HEK293 (cell line): ENCODE measurements around the gene DYNLT4.

Experiments
- AEBP2 ChIP-seq: fragments of 450-650 bp; formaldehyde crosslinking; IDR thresholded peaks from 2 replicates; pipeline ENCODE4 v1.5.1; 2016; ENCODE audit warnings: missing biosample characterization, missing genetic modification characterization, borderline replicate concordance
- ELK4 ChIP-seq: IDR thresholded peaks from 2 replicates; pipeline ENCODE4 v1.6.1; 2011; ENCODE audit warnings: mild to moderate bottlenecking, low read depth, low read length, borderline replicate concordance
- OSR2 ChIP-seq: fragments of 450-650 bp; formaldehyde crosslinking; IDR thresholded peaks from 2 replicates; pipeline ENCODE4 v1.5.1; 2016; ENCODE audit warnings: missing biosample characterization, missing genetic modification characterization
- SCRT1 ChIP-seq: fragments of 450-650 bp; formaldehyde crosslinking; IDR thresholded peaks from 2 replicates; pipeline ENCODE4 v1.5.1; 2016; ENCODE audit warnings: missing biosample characterization, missing genetic modification characterization, borderline replicate concordance
- SP2 ChIP-seq: fragments of 450-650 bp; formaldehyde crosslinking; IDR thresholded peaks from 2 replicates; pipeline ENCODE4 v1.5.1; 2016; ENCODE audit warnings: missing biosample characterization, missing genetic modification characterization
- SP3 ChIP-seq: fragments of 450-650 bp; formaldehyde crosslinking; IDR thresholded peaks from 2 replicates; pipeline ENCODE4 v1.5.1; 2016; ENCODE audit warnings: missing biosample characterization, missing genetic modification characterization
- TSHZ1 ChIP-seq: fragments of 450-650 bp; formaldehyde crosslinking; IDR thresholded peaks from 2 replicates; pipeline ENCODE4 v1.5.1; 2016; ENCODE audit warnings: missing biosample characterization, missing genetic modification characterization, borderline replicate concordance
- ZBTB11 ChIP-seq: fragments of 450-650 bp; formaldehyde crosslinking; conservative IDR thresholded peaks from 2 replicates; pipeline ENCODE4 v1.5.1; 2016; ENCODE audit warnings: low read depth, missing biosample characterization, missing genetic modification characterization
- ZFP3 ChIP-seq: fragments of 450-650 bp; formaldehyde crosslinking; IDR thresholded peaks from 2 replicates; pipeline ENCODE4 v1.5.1; 2016; ENCODE audit warnings: low read depth, missing biosample characterization, missing genetic modification characterization
- ZNF155 ChIP-seq: fragments of 450-650 bp; formaldehyde crosslinking; IDR thresholded peaks from 2 replicates; pipeline ENCODE4 v1.5.1; 2016; ENCODE audit warnings: missing biosample characterization, missing genetic modification characterization
- ZNF184 ChIP-seq: fragments of 450-650 bp; IDR thresholded peaks from 2 replicates; pipeline ENCODE4 v1.5.1; 2018; ENCODE audit warnings: missing biosample characterization, mild to moderate bottlenecking, missing genetic modification characterization
- ZNF19 ChIP-seq: fragments of 450-650 bp; formaldehyde crosslinking; IDR thresholded peaks from 2 replicates; pipeline ENCODE4; 2016; ENCODE audit warnings: missing biosample characterization, missing genetic modification characterization, low read depth
- ZNF223 ChIP-seq: fragments of 450-650 bp; formaldehyde crosslinking; IDR thresholded peaks from 2 replicates; pipeline ENCODE4 v1.5.1; 2016; ENCODE audit warnings: missing biosample characterization, missing genetic modification characterization
- ZNF324 ChIP-seq: fragments of 450-650 bp; formaldehyde crosslinking; IDR thresholded peaks from 2 replicates; pipeline ENCODE4 v1.5.1; 2016; ENCODE audit warnings: missing biosample characterization, missing genetic modification characterization
- ZNF473 ChIP-seq: fragments of 450-650 bp; formaldehyde crosslinking; IDR thresholded peaks from 2 replicates; pipeline ENCODE4 v1.5.1; 2017; ENCODE audit warnings: missing biosample characterization, missing genetic modification characterization
- ZNF548 ChIP-seq: fragments of 450-650 bp; formaldehyde crosslinking; IDR thresholded peaks from 2 replicates; pipeline ENCODE4 v1.5.1; 2016; ENCODE audit warnings: missing biosample characterization, missing genetic modification characterization
- ZNF629 ChIP-seq: fragments of 450-650 bp; formaldehyde crosslinking; IDR thresholded peaks from 2 replicates; pipeline ENCODE4 v1.5.1; 2017; ENCODE audit warnings: missing biosample characterization, missing genetic modification characterization
- ZNF76 ChIP-seq: fragments of 450-650 bp; formaldehyde crosslinking; IDR thresholded peaks from 2 replicates; pipeline ENCODE4; 2016; ENCODE audit warnings: low read depth, missing biosample characterization, missing genetic modification characterization, borderline replicate concordance
- TF ChIP-seq, protein P1 (sequence below): fragments of 450-650 bp; formaldehyde crosslinking; IDR thresholded peaks from 2 replicates; pipeline ENCODE4 v1.5.1; 2016; ENCODE audit warnings: missing biosample characterization, missing genetic modification characterization
- TF ChIP-seq, protein P2 (sequence below): fragments of 450-650 bp; formaldehyde crosslinking; IDR thresholded peaks from 2 replicates; pipeline ENCODE4 v1.5.1; 2016; ENCODE audit warnings: missing biosample characterization, missing genetic modification characterization
- TF ChIP-seq, protein P3 (sequence below): fragments of 450-650 bp; IDR thresholded peaks from 2 replicates; pipeline ENCODE4 v1.5.1; 2018; ENCODE audit warnings: missing biosample characterization, mild to moderate bottlenecking, missing genetic modification characterization
- TF ChIP-seq, protein P4 (sequence below): fragments of 450-650 bp; formaldehyde crosslinking; IDR thresholded peaks from 2 replicates; pipeline ENCODE4 v1.5.1; 2016; ENCODE audit warnings: missing biosample characterization, missing genetic modification characterization

The DYNLT4 gene

DNA sequence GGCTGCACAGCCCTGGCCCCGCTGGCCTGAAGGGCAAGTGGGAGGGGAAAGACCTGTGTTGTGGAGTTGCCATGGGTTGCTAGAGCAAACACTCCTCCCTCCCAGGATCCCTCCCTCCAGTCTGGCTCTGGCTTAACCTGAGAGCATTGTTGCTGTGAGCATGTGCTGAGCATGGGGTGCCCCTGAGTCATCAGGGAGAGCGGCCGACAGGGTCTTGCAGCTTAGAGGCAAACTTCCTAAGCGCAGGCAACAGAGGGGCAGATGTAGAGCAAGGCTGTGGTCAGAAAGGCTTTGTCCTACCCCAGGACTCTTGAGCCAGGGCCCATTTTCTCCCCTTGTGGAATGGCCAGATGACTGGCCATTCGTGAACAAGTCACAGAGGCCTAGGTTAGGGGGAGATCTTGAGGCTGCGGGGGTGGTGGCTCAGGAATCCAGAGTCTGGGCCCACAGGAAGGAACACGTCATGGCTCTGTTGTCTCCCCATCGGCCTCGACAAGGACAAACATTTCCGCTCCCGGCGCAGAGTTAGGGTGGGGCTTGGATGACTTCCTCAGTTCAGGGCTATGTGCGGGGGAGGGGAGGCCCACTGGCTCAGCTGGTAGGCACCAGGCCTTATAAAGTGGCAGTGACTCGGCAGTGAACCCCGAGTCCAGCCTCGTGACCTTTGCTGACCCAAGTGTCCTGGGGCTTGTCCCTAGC is 362 bp upstream of the DYNLT4 start (continued):
- no peak for TF ChIP-seq TSHZ1 (tag by site-specific recombination)
- TF ChIP-seq ZNF76 (tag by site-specific recombination) = no peak
- TF ChIP-seq ZNF184 (tag by site-specific recombination) = no peak
- TF ChIP-seq ZNF19 (tag by site-specific recombination) = no peak
- TF ChIP-seq, protein P1, sequence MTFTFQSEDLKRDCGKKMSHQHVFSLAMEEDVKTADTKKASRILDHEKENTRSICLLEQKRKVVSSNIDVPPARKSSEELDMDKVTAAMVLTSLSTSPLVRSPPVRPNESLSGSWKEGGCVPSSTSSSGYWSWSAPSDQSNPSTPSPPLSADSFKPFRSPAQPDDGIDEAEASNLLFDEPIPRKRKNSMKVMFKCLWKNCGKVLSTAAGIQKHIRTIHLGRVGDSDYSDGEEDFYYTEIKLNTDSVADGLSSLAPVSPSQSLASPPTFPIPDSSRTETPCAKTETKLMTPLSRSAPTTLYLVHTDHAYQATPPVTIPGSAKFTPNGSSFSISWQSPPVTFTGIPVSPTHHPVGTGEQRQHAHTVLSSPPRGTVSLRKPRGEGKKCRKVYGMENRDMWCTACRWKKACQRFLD (tag by site-specific recombination) = no peak
- TF ChIP-seq ZNF324 (tag by site-specific recombination) = peak; percentile 86
- TF ChIP-seq, protein P2, sequence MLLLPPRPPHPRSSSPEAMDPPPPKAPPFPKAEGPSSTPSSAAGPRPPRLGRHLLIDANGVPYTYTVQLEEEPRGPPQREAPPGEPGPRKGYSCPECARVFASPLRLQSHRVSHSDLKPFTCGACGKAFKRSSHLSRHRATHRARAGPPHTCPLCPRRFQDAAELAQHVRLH (tag by site-specific recombination) = no peak
- TF ChIP-seq OSR2 (tag by site-specific recombination) = no peak
- TF ChIP-seq ZNF473 (tag by site-specific recombination) = no peak
- TF ChIP-seq, protein P3, sequence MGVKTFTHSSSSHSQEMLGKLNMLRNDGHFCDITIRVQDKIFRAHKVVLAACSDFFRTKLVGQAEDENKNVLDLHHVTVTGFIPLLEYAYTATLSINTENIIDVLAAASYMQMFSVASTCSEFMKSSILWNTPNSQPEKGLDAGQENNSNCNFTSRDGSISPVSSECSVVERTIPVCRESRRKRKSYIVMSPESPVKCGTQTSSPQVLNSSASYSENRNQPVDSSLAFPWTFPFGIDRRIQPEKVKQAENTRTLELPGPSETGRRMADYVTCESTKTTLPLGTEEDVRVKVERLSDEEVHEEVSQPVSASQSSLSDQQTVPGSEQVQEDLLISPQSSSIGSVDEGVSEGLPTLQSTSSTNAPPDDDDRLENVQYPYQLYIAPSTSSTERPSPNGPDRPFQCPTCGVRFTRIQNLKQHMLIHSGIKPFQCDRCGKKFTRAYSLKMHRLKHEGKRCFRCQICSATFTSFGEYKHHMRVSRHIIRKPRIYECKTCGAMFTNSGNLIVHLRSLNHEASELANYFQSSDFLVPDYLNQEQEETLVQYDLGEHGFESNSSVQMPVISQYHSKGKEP (tag by site-specific recombination) = no peak
- peak; percentile 89 for TF ChIP-seq ZNF629
- no peak for TF ChIP-seq SP3 (tag by site-specific recombination)
- no peak for TF ChIP-seq AEBP2 (tag by site-specific recombination)
- TF ChIP-seq ZNF548 (tag by site-specific recombination) = no peak
- TF ChIP-seq SP2 (tag by site-specific recombination) = peak; percentile 42; the same call in 1 of the 2 replicates
- no peak for TF ChIP-seq ELK4
- TF ChIP-seq ZNF155 (tag by site-specific recombination) = no peak
- TF ChIP-seq, protein P4, sequence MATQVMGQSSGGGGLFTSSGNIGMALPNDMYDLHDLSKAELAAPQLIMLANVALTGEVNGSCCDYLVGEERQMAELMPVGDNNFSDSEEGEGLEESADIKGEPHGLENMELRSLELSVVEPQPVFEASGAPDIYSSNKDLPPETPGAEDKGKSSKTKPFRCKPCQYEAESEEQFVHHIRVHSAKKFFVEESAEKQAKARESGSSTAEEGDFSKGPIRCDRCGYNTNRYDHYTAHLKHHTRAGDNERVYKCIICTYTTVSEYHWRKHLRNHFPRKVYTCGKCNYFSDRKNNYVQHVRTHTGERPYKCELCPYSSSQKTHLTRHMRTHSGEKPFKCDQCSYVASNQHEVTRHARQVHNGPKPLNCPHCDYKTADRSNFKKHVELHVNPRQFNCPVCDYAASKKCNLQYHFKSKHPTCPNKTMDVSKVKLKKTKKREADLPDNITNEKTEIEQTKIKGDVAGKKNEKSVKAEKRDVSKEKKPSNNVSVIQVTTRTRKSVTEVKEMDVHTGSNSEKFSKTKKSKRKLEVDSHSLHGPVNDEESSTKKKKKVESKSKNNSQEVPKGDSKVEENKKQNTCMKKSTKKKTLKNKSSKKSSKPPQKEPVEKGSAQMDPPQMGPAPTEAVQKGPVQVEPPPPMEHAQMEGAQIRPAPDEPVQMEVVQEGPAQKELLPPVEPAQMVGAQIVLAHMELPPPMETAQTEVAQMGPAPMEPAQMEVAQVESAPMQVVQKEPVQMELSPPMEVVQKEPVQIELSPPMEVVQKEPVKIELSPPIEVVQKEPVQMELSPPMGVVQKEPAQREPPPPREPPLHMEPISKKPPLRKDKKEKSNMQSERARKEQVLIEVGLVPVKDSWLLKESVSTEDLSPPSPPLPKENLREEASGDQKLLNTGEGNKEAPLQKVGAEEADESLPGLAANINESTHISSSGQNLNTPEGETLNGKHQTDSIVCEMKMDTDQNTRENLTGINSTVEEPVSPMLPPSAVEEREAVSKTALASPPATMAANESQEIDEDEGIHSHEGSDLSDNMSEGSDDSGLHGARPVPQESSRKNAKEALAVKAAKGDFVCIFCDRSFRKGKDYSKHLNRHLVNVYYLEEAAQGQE (tag by site-specific recombination) = no peak
- no peak for TF ChIP-seq ZFP3 (tag by site-specific recombination)
- no peak for TF ChIP-seq SCRT1 (tag by site-specific recombination)
- TF ChIP-seq ZNF223 (tag by site-specific recombination) = no peak
- peak; percentile 40; the same call in 1 of the 2 replicates for TF ChIP-seq ZBTB11 (tag by site-specific recombination)
